GM19043 (cell line): ENCODE data around the gene KRTAP10-9.
"Not testable (repeated sequence)": the region's sequence is repeated elsewhere in the genome, so short reads cannot be mapped to it uniquely, and the experiment has no call there.

ENCODE experiments used
- ATAC-seq: cut with Tn5 transposase; IDR thresholded peaks from one replicate; pipeline ENCODE4 v1.9.1; 2021; ENCODE audit warnings: low read depth; ENCODE audit not compliant: unreplicated experiment

KRTAP10-9 gene

DNA sequence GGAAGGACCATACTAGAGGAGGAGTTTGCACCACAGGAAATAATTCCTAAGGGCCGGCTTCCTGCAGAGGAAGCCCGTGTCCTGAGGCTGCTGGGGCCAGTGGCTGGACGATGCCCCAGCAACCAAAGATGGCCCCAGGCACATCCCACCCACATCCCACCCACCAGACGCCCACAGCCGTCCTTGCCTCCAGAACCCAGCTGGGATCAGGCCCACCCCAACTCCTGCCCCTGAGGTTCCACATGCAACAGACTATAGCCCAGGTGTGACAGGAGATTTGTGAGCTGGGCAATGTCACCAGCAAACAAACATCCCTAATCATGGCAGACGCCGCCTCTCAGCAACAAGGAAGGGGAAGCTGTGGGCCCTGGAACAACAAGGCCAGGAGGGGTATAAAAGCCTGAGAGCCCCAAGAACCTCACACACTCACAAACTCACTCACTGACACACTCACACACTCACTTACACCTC, at the start of gene KRTAP10-9:
Gene KRTAP10-9, plus strand, starts transcription at position 421 of the 471 bp plus-strand sequence. CDS start 79 bp downstream, outside the sequence.
- ATAC-seq, result no peak

DNA sequence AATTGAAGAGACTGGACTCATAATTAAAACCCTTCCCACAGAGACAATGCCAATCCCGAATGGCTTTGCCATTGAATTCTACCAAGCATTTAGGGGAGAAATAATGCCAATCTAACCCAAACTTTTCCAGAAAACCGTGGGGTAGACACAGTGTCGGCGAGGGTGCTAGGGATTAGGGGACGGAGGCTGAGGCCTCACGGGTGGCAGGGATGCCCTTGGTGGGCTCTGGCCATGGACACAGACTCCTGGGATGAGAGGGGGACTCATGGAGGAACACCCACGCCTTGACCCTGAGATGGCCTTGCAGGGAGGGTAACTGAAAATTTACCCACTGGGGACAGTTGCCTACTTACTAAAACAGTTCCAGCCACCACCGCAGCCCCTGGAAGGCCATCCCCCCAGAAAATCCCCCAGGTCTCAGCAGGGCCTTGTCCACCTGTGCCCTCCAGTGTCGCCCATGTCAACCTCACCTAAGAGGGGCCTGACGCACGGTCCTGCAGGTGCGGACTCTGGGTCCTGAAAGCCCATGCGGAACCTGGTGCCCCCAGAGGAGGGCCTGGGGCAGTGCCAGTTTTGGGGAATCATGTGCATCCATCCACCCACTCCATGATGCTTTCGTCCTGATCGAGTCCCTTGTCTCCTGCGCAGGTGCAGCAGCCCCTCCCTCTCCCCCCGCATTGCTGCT, 48.4 kb upstream of the KRTAP10-9 start:
- ATAC-seq, result no peak

GRCh38 chr21:44579056-44579832, 47.6 kb upstream of the KRTAP10-9 start:
- no peak for ATAC-seq

DNA sequence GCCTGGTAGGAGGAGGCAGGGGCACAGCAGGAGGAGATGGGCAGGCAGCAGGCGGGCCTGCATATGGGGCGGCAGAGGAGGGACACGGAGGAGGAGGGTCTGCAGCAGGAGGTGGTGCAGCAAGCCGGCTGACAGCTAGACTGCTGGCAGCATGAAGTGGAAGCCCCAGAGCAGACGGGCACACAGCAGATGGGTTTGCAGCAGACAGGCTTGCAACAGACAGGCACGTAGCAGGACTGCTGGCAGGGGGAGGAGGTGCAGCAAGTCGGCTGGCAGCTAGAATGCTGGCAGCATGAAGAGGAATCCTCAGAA, 47.1 kb upstream of the KRTAP10-9 start:
- ATAC-seq, result no peak

DNA sequence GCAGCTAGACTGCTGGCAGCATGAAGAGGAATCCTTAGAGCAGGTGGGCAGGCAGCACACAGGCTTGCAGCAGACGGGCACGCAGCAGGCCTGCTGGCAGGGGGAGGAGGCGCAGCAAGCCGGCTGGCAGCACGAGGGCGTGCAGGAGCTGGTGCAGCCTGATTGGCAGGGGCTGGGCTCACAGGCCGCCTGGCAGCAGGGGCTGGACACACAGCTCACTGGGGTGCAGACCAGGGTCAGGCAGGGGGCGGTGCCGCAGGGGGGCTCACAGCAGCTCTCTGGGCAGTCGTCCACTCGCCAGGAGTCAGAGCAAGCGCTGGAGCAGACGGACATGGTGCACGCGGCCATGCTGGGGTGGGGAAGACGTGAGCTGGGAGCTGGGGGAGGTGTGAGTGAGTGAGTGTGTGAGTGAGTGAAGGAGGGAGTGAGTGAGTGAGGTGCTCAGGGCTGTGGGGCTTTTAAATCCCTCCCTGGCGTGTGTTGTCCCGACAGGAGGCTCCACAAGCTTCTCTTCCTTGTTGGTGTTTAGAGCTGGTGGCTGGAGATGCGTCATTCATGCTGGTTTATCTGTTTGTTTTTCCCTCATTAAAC, 46.6 kb upstream of the KRTAP10-9 start, which contains the start of gene KRTAP10-5:
Gene KRTAP10-5, minus strand, starts transcription at position 374 of the 591 bp plus-strand sequence. Its CDS starts 26 bp downstream, at position 348.
- ATAC-seq, result not testable (repeated sequence)

DNA sequence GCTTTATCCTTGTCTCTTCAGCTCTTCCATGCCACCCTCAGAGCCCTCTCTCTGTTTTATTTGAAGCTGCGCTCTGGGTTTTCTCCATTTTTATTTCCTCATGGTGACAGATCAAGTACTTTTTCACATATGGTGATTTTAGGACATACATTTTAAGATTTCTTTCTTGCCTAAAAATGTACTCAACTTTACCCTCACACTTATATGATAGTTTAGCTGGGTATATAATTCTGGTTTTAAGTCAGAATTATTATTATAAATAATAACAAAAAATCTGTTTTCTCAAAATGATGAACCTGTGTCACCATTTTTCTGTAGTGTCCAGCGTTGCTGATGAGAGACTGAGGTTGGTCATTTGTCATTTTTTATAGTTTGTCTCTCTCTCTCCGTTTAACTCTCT, 45.7 kb upstream of the KRTAP10-9 start:
- no peak for ATAC-seq

- ATAC-seq, result no peak
Observed at GRCh38 chr21:44582055-44582454, 44.8 kb upstream of the KRTAP10-9 start.

DNA sequence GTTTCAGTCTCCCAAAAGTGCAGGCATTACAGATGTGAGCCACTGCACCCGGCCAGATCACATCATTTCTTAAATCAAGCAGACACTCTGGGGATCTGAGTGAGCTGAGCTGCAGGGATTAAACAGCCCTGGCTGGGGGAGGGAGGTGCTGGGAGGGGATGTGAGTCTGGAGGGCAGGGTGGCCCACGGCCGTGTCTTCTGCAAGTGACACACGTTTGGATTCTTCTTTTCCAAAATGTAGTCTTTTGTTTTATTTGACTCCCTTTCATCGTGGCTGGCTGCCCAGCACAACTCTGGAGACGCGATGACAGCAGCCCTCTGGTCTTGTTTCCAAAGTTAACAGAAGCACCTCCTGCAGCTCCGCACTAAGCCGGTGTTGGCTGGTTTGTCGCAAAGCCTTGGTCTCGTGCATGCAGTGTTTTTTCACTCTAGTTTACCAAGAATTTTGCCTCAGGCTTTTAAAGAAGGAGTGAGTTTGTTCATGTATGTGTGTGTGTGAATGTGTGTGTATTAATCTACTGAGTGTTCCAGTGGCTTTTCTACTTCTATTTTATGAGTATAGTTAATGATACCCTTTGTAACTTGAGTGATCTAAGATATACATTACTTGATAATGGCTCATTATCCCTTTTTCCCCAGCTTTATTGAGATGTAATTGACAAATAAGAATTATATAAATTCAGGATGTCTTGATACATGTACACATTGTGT, 43.6 kb upstream of the KRTAP10-9 start:
- no peak for ATAC-seq

DNA sequence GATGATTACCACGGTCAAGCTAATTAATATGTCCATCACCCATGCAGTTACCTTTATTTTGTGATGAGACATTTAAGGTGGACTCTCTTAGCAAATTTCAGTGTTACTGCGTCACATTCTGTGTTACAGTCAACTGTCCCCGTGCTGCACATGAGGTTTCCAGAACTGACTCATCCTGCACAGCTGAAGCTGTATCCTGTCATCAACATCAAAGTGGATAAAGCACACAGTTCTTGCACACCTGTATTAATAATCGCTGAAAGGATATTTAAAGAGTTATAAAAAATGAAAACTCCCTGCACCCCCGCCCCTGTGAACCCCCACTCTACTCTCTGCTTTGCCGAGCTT, 43.1 kb upstream of the KRTAP10-9 start:
- no peak for ATAC-seq

- no peak for ATAC-seq
Observed at GRCh38 chr21:44585892-44586291, 41.0 kb upstream of the KRTAP10-9 start.

DNA sequence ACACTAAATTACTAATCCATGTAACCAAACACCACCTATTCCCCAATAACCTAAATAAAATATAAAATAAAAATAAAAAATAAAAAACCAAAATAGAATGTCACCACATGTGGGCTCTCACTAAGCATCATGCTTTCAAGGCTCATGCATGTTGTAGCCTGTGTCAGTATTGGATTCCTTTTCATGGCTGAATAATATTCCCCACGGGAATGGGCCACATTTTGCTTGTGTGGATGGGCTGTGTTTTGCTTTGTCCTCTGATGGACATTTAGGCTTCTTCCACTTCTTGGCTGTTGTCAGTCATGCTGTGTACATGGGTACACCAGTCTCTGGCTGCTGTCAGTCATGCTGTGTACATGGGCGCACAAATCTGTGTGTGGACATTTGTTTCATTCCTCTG, 37.8 kb upstream of the KRTAP10-9 start:
- ATAC-seq, result no peak

- no peak for ATAC-seq
Observed at GRCh38 chr21:44589586-44590305, 37.1 kb upstream of the KRTAP10-9 start.

DNA sequence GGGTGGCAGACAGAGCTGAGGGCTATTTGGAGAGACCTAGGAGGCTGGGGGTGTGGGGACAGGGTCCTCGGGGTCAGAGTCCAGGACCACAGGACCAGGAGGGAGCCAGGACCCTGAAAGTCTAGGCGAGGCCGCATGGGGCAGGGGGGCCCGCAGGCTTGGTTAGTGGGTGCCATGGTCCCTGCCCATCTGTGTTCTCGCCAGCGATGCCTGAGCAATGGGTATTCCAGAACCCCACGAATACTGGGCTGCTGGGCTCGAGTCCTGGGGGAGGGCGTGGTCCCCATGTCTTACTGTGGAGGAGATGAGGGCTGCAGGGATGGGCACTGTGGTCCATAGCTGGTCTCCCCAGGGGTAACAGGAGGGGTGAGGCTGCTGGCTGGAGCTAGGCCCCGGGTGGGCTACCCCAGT, 36.6 kb upstream of the KRTAP10-9 start:
- ATAC-seq, result no peak

GRCh38 chr21:44590897-44591800, 35.7 kb upstream of the KRTAP10-9 start:
- not testable (repeated sequence) for ATAC-seq

DNA sequence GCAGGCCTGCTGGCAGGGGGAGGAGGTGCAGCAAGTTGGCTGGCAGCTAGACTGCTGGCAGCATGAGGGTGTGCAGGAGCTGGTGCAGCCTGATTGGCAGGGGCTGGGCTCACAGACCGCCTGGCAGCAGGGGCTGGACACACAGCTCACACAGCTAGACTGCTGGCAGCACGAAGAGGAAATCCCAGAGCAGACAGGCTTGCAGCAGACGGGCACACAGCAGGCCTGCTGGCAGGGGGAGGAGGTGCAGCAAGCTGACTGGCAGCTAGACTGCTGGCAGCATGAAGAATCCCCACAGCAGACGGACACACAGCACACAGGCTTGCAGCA, 35.1 kb upstream of the KRTAP10-9 start:
- ATAC-seq, result not testable (repeated sequence)

- no peak for ATAC-seq
Observed at GRCh38 chr21:44592446-44593311, 34.2 kb upstream of the KRTAP10-9 start, which contains the start of gene KRTAP10-6. Gene KRTAP10-6, minus strand, starts transcription at chr21:44592505. Its CDS starts 21 bp downstream, at chr21:44592484.

- ATAC-seq, result no peak
Observed at GRCh38 chr21:44593598-44594405, 33.1 kb upstream of the KRTAP10-9 start.
